IPS-15b (cell line): ENCODE results near the gene DCXR.
"Not testable (repeated sequence)": the region's sequence is repeated elsewhere in the genome, so short reads cannot be mapped to it uniquely, and the experiment has no call there.

Experiments used
- H3K27me3 ChIP-seq: one replicate; pipeline ENCODE4 v1.6.1; 2013; ENCODE audit warnings: low read length; ENCODE audit not compliant: control insufficient read depth, insufficient read depth
- H3K36me3 ChIP-seq: one replicate; pipeline ENCODE4 v1.6.1; 2013; ENCODE audit warnings: low read length; ENCODE audit not compliant: control insufficient read depth, insufficient read depth
- H3K4me1 ChIP-seq: one replicate; pipeline ENCODE4 v1.6.1; 2013; ENCODE audit warnings: mild to moderate bottlenecking, low read length; ENCODE audit not compliant: control insufficient read depth, insufficient read depth
- H3K4me3 ChIP-seq: one replicate; pipeline ENCODE4 v1.5.1; 2013; ENCODE audit warnings: low read depth, low read length
- H3K9ac ChIP-seq: one replicate; pipeline ENCODE4 v1.6.1; 2013; ENCODE audit warnings: low read depth, mild to moderate bottlenecking, low read length
- H3K9me3 ChIP-seq: one replicate; pipeline ENCODE4 v1.6.1; 2013; ENCODE audit warnings: mild to moderate bottlenecking, low read length; ENCODE audit not compliant: control insufficient read depth, insufficient read depth

The DCXR gene

GRCh38 chr17:82041144-82041814 lies 3.8 kb upstream of the DCXR start:
- Histone ChIP-seq H3K27me3 (peaks cover 4% of the 10 kb centered on the region), H3K9ac (no peak overlapping the region)

GRCh38 chr17:82039695-82040299 lies 2.3 kb upstream of the DCXR start:
- H3K36me3 ChIP-seq: no peaks in the 10 kb centered on the region
- H3K4me3 ChIP-seq: no peak overlapping the region
- H3K9ac ChIP-seq: no peak overlapping the region
- no peaks in the 10 kb centered on the region for H3K9me3 ChIP-seq
- no peaks in the 10 kb centered on the region for H3K4me1 ChIP-seq
- peaks cover 4% of the 10 kb centered on the region for H3K27me3 ChIP-seq

More at GRCh38 chr17:82041144-82041814, 3.8 kb upstream of the DCXR start:
- H3K4me1 ChIP-seq: no peaks in the 10 kb centered on the region
- no peaks in the 10 kb centered on the region for H3K9me3 ChIP-seq
- no peak overlapping the region for H3K4me3 ChIP-seq
- H3K36me3 ChIP-seq: no peaks in the 10 kb centered on the region

- not testable (repeated sequence) for H3K27me3 ChIP-seq, H3K36me3 ChIP-seq, H3K9me3 ChIP-seq
Measured at GRCh38 chr17:82038796-82039409, 1.4 kb upstream of the DCXR start.

GRCh38 chr17:82037889-82038195 lies 345 bp upstream of the DCXR start:
- H3K9ac ChIP-seq: no peak overlapping the region
- H3K4me3 ChIP-seq: peak overlapping the region; percentile 2
- no peaks in the 10 kb centered on the region for H3K9me3 ChIP-seq
- H3K4me1 ChIP-seq: no peaks in the 10 kb centered on the region
- H3K36me3 ChIP-seq: no peaks in the 10 kb centered on the region
- H3K27me3 ChIP-seq: peaks cover 4% of the 10 kb centered on the region

More at GRCh38 chr17:82038796-82039409, 1.4 kb upstream of the DCXR start:
- not testable (repeated sequence) for H3K9ac ChIP-seq, H3K4me3 ChIP-seq, H3K4me1 ChIP-seq

- Histone ChIP-seq H3K4me1 (no peaks in the 10 kb centered on the region), H3K36me3 (no peaks in the 10 kb centered on the region), H3K27me3 (peaks cover 4% of the 10 kb centered on the region), H3K4me3 (peak overlapping the region; percentile 76), H3K9me3 (no peaks in the 10 kb centered on the region), H3K9ac (peak overlapping the region; percentile 54)
Measured at GRCh38 chr17:82036634-82037091, 834 bp downstream of the DCXR start.

- peaks cover 4% of the 10 kb centered on the region for H3K27me3 ChIP-seq
- H3K36me3 ChIP-seq: no peaks in the 10 kb centered on the region
- H3K4me3 ChIP-seq: peak overlapping the region; percentile 76
- H3K4me1 ChIP-seq: no peaks in the 10 kb centered on the region
- no peak overlapping the region for H3K9ac ChIP-seq
- H3K9me3 ChIP-seq: no peaks in the 10 kb centered on the region
Measured at GRCh38 chr17:82035956-82036633, 1.4 kb downstream of the DCXR start.

GRCh38 chr17:82035488-82035887 lies 2.0 kb downstream of the DCXR start:
- H3K4me1 ChIP-seq: no peaks in the 10 kb centered on the region
- H3K27me3 ChIP-seq: peaks cover 4% of the 10 kb centered on the region
- H3K9me3 ChIP-seq: no peaks in the 10 kb centered on the region
- no peak overlapping the region for H3K4me3 ChIP-seq
- no peaks in the 10 kb centered on the region for H3K36me3 ChIP-seq
- no peak overlapping the region for H3K9ac ChIP-seq

- Histone ChIP-seq H3K4me1 (no peaks in the 10 kb centered on the region), H3K9me3 (no peaks in the 10 kb centered on the region), H3K4me3 (peak overlapping the region; percentile 18), H3K27me3 (peaks cover 4% of the 10 kb centered on the region), H3K36me3 (peaks cover 4% of the 10 kb centered on the region), H3K9ac (no peak overlapping the region)
Measured at GRCh38 chr17:82034371-82035011, 3.0 kb downstream of the DCXR start.

- Histone ChIP-seq H3K9me3 (no peaks in the 10 kb centered on the region), H3K4me1 (no peaks in the 10 kb centered on the region), H3K27me3 (peaks cover 2% of the 10 kb centered on the region), H3K9ac (peak overlapping the region; percentile 62), H3K4me3 (peak overlapping the region; percentile 8), H3K36me3 (peaks cover 6% of the 10 kb centered on the region)
Measured at GRCh38 chr17:82033359-82034085, 4.0 kb downstream of the DCXR start.

- Histone ChIP-seq H3K9me3 (no peaks in the 10 kb centered on the region), H3K4me1 (no peaks in the 10 kb centered on the region), H3K4me3 (peak overlapping the region; percentile 64), H3K9ac (peak overlapping the region; percentile 62), H3K36me3 (peaks cover 14% of the 10 kb centered on the region), H3K27me3 (peaks cover 2% of the 10 kb centered on the region)
Measured at GRCh38 chr17:82031885-82032627, 5.4 kb downstream of the DCXR start.
